HepG2 (cell line): ENCODE measurements around the gene ARHGEF11. TPM values are rescaled to one million over a fixed set of nuclear protein-coding genes. Genes with fewer than 3 reads are reported as not detected.

Experiments used
- ATAC-seq: fragments of 200-7000 bp; cut with Tn5 transposase; 3 replicates; pipeline ENCODE4 v1.9.1; 2020; ENCODE audit warnings: mild to moderate bottlenecking, moderate library complexity
- BruUV-seq: library from RNA; stranded (reverse); fragments of 400-500 nt; replicated peaks from 2 replicates; lab custom pipeline; 2021; lab: Mats Ljungman, UMichigan
- CTCF ChIA-PET: fragments of 300-600 bp; formaldehyde crosslinking; extraction: SDS; loops from one replicate; lab custom pipeline; 2021; ENCODE audit warnings: low total read pairs, inconsistent platforms, low intra/inter-chr PET ratio; lab: Yijun Ruan, JAX
- POLR2A ChIA-PET: fragments of 350-600 bp; sonication (Branson Sonifier 250); formaldehyde crosslinking; loops from one replicate; lab custom pipeline; 2020; ENCODE audit warnings: antibody characterized with exemption, inconsistent platforms; lab: Yijun Ruan, JAX
- DNase-seq: peaks from one replicate; pipeline ENCODE4 v3.0.0-alpha.2; 2015; ENCODE audit warnings: low spot score
- FAIRE-seq: peaks from 3 replicates; lab custom pipeline; 2011; peaks lifted over from hg19 to GRCh38; lab: Jason Lieb, UNC
- H2AFZ ChIP-seq: one replicate; pipeline ENCODE4 v1.6.1; 2011; ENCODE audit warnings: low read length, inconsistent platforms
- H3K27ac ChIP-seq: fragments of 300-600 bp; 3 replicates; pipeline ENCODE4 v1.8.0; 2011; ENCODE audit warnings: mixed run types, mild to moderate bottlenecking, mixed read lengths, low read length, inconsistent platforms; ENCODE audit not compliant: insufficient read depth; ENCODE audit errors: extremely low read length
- H3K27me3 ChIP-seq, 2 experiments: fragments of 200-600 bp in 1 of 2; 2 replicates in 1 of 2; 3 replicates in 1 of 2; pipeline versions ENCODE4 v1.6.0 to v1.8.0; 2011; ENCODE audit warnings: low read length in 2 of 2, mild to moderate bottlenecking in 2 of 2, moderate library complexity in 2 of 2, inconsistent platforms in 1 of 2; ENCODE audit not compliant: insufficient read depth in 2 of 2, control insufficient read depth in 1 of 2
- H3K36me3 ChIP-seq, 2 experiments: fragments of 200-600 bp in 1 of 2; replicated peaks in 1 of 2; 2 replicates in 1 of 2; 3 replicates in 1 of 2; pipeline versions ENCODE4 v1.5.1 to v1.8.0; 2011; ENCODE audit warnings: low read length in 2 of 2, inconsistent platforms in 1 of 2; ENCODE audit not compliant: insufficient read depth in 2 of 2, control insufficient read depth in 1 of 2
- H3K4me1 ChIP-seq: 2 replicates; pipeline ENCODE4 v1.5.1; 2012; ENCODE audit warnings: low read length, inconsistent platforms; ENCODE audit not compliant: insufficient read depth
- H3K4me2 ChIP-seq: 2 replicates; pipeline ENCODE4 v1.6.0; 2011; ENCODE audit warnings: low read depth, low read length, inconsistent platforms
- H3K4me3 ChIP-seq, 3 experiments: fragments of 200-600 bp in 1 of 3; sonication (generic), shearing (Covaris generic) in 1 of 3; replicated peaks in 1 of 3; 2 replicates each; pipeline ENCODE4 v1.5.1; 2011 to 2016; ENCODE audit warnings: low read length in 3 of 3, inconsistent platforms in 2 of 3, low read depth in 2 of 3, mild to moderate bottlenecking in 2 of 3, control low read depth in 1 of 3, mixed read lengths in 1 of 3; ENCODE audit not compliant: insufficient read depth in 1 of 3
- H3K79me2 ChIP-seq: one replicate; pipeline ENCODE4 v1.6.1; 2011; ENCODE audit warnings: low read length, inconsistent platforms; ENCODE audit not compliant: insufficient read depth
- H3K9ac ChIP-seq: 2 replicates; pipeline ENCODE4 v1.6.0; 2011; ENCODE audit warnings: mild to moderate bottlenecking, low read depth, low read length, inconsistent platforms; ENCODE audit not compliant: insufficient read depth
- H3K9me3 ChIP-seq: 2 replicates; pipeline ENCODE4 v1.5.1; 2012; ENCODE audit warnings: mild to moderate bottlenecking, low read length
- H4K20me1 ChIP-seq: 2 replicates; pipeline ENCODE4 v1.6.0; 2011; ENCODE audit warnings: inconsistent platforms, mild to moderate bottlenecking, low read length, moderate library complexity; ENCODE audit not compliant: insufficient read depth
- ATM ChIP-seq: fragments of 450-650 bp; IDR thresholded peaks from 2 replicates; pipeline ENCODE4 v1.7.1; 2017; ENCODE audit warnings: mild to moderate bottlenecking, borderline replicate concordance
- FOXK1 ChIP-seq: sonication (generic); formaldehyde crosslinking; IDR thresholded peaks from 2 replicates; pipeline ENCODE4 v1.4.0; 2020; ENCODE audit warnings: low read depth, missing genetic modification reagents, borderline replicate concordance
- ISL2 ChIP-seq: sonication (generic); formaldehyde crosslinking; IDR thresholded peaks from 2 replicates; pipeline ENCODE4 v1.5.0; 2020; ENCODE audit warnings: missing genetic modification reagents
- KAT7 ChIP-seq: IDR thresholded peaks from 2 replicates; pipeline ENCODE4 v1.6.1; 2018; ENCODE audit warnings: borderline replicate concordance, missing compliant biosample characterization
- MXI1 ChIP-seq: IDR thresholded peaks from 3 replicates; pipeline ENCODE4 v1.6.1; 2012; ENCODE audit warnings: low read depth, low read length, inconsistent platforms, borderline replicate concordance
- RFX3 ChIP-seq: IDR thresholded peaks from 2 replicates; pipeline ENCODE4 v1.6.1; 2016; ENCODE audit warnings: missing biosample characterization, missing genetic modification reagents
- SMC3 ChIP-seq: IDR thresholded peaks from 2 replicates; pipeline ENCODE4 v1.6.1; 2011; ENCODE audit warnings: low read length, improper control_type of control experiment
- ZNF367 ChIP-seq: sonication (generic); formaldehyde crosslinking; IDR thresholded peaks from 2 replicates; pipeline ENCODE4 v1.4.0; 2020; ENCODE audit warnings: missing genetic modification reagents, borderline replicate concordance
- ZNF562 ChIP-seq: sonication (generic); formaldehyde crosslinking; IDR thresholded peaks from 2 replicates; pipeline ENCODE4 v1.8.0; 2022; ENCODE audit warnings: missing genetic modification reagents, borderline replicate concordance
- ZNF614 ChIP-seq: IDR thresholded peaks from 2 replicates; pipeline ENCODE4 v1.6.1; 2018; ENCODE audit warnings: missing biosample characterization, missing genetic modification reagents, inconsistent platforms, borderline replicate concordance
- WGBS: methylation state at CpG from one replicate; pipeline ENCODE4 v1.1.6; 2017; ENCODE audit warnings: low lambda C conversion rate; 5-methylcytosine and 5-hydroxymethylcytosine counted together
- in situ Hi-C: cut with HindIII; loops from 2 replicates; pipeline ENCODE4 v1.10.0; 2017; ENCODE audit warnings: low pct_unique_long_range_greater_than_20kb; ENCODE audit not compliant: extremely low pct_ligation_motif_present
- intact Hi-C: fragments of 100-400 bp; cut with micrococcal nuclease; formaldehyde crosslinking; loops from one replicate; pipeline ENCODE4 v1.10.0; 2022; ENCODE audit not compliant: unreplicated experiment
- polyA plus RNA-seq, 8 experiments: library from polyadenylated mRNA; depleted of rRNA in 3 of 8; stranded (reverse) in 7 of 8; unstranded in 1 of 8; fragments of >200 nt; fragmentation: Illumina TruSeq in 4 of 8; extraction: Trizol in 4 of 8; gene quantifications; 2 replicates each; pipeline versions ENCODE4 v1.2.1 to v1.2.3, GENCODE V29; 2011 to 2016; ENCODE audit warnings: low read depth in 4 of 8, missing spikeins in 1 of 8, mixed read lengths in 1 of 8; ENCODE audit not compliant: insufficient read depth in 1 of 8
- total RNA-seq, 5 experiments: library from RNA; depleted of rRNA; stranded (reverse); fragments of >200 nt; fragmentation: Illumina TruSeq; extraction: Trizol; gene quantifications; 2 replicates each; pipeline ENCODE4 v1.2.3, GENCODE V29; 2016; ENCODE audit warnings: low read depth in 1 of 5
- TF ChIP-seq, protein P1 (sequence below): sonication (generic); formaldehyde crosslinking; conservative IDR thresholded peaks from 2 replicates; pipeline ENCODE4 v1.4.0; 2020; ENCODE audit warnings: mild to moderate bottlenecking, missing genetic modification reagents, moderate library complexity
- TF ChIP-seq, protein P2 (sequence below): sonication (generic); formaldehyde crosslinking; IDR thresholded peaks from 2 replicates; pipeline ENCODE4 v1.8.1; 2023; ENCODE audit warnings: missing genetic modification reagents, inconsistent platforms, borderline replicate concordance
- TF ChIP-seq, protein P3 (sequence below): sonication (generic); formaldehyde crosslinking; IDR thresholded peaks from 2 replicates; pipeline ENCODE4 v1.8.1; 2022; ENCODE audit warnings: low read depth, mild to moderate bottlenecking, missing genetic modification reagents
- TF ChIP-seq, protein P4 (sequence below): sonication (generic); formaldehyde crosslinking; IDR thresholded peaks from 2 replicates; pipeline ENCODE4 v1.9.0; 2022; ENCODE audit warnings: low read depth, missing genetic modification reagents

Gene ARHGEF11
- total and polyA plus RNA-seq, 2 of the 13 experiments (the other 11 are each of a cell fraction or from before 2014, with no cell fraction given): 16.5 to 21.2 TPM

DNA sequence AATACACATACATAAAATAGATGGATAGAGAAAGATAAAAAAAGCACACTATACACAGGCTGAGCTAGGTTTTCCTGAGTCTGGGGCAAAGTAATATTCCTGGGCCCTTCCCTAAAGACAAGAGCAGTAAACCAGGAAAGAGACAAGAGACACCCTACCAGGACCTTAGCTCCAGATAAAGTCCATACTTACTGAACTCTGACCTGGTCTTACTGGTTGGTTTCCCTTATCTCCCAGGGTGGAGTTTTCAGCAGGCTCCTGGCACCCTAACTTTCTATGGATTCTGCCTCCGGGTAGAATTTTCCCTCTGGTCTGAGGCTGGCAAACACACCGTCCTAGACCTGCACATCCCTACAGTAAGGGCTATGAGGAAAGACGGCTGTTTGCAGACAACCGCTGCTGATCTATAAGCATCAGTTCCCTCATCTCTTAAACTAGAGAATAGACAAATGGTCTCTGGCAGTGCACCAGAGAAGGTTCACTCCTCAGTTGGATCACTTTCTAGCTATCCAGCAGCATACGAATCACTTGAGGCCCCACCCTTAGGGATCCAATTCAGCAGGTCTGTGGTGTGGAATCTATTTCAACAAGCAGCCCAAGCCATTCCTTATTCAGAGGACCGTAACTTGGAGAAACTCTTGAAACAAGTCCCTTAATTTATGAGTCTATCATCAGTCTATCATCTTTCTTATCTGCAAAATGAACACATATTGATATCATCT is 52.0 kb downstream of the ARHGEF11 start:
- POLR2A ChIA-PET: no interaction called here
- no peak for FAIRE-seq
- no peak for TF ChIP-seq SMC3
- no peak for TF ChIP-seq RFX3 (CRISPR knock-in tag)
- TF ChIP-seq, protein P1, sequence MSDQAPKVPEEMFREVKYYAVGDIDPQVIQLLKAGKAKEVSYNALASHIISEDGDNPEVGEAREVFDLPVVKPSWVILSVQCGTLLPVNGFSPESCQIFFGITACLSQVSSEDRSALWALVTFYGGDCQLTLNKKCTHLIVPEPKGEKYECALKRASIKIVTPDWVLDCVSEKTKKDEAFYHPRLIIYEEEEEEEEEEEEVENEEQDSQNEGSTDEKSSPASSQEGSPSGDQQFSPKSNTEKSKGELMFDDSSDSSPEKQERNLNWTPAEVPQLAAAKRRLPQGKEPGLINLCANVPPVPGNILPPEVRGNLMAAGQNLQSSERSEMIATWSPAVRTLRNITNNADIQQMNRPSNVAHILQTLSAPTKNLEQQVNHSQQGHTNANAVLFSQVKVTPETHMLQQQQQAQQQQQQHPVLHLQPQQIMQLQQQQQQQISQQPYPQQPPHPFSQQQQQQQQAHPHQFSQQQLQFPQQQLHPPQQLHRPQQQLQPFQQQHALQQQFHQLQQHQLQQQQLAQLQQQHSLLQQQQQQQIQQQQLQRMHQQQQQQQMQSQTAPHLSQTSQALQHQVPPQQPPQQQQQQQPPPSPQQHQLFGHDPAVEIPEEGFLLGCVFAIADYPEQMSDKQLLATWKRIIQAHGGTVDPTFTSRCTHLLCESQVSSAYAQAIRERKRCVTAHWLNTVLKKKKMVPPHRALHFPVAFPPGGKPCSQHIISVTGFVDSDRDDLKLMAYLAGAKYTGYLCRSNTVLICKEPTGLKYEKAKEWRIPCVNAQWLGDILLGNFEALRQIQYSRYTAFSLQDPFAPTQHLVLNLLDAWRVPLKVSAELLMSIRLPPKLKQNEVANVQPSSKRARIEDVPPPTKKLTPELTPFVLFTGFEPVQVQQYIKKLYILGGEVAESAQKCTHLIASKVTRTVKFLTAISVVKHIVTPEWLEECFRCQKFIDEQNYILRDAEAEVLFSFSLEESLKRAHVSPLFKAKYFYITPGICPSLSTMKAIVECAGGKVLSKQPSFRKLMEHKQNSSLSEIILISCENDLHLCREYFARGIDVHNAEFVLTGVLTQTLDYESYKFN (CRISPR knock-in tag): no peak
- no peak for TF ChIP-seq FOXK1 (CRISPR knock-in tag)
- no peak for TF ChIP-seq MXI1
- no peak for TF ChIP-seq ISL2 (CRISPR knock-in tag)
- TF ChIP-seq KAT7 (CRISPR knock-in tag): no peak
- TF ChIP-seq, protein P2, sequence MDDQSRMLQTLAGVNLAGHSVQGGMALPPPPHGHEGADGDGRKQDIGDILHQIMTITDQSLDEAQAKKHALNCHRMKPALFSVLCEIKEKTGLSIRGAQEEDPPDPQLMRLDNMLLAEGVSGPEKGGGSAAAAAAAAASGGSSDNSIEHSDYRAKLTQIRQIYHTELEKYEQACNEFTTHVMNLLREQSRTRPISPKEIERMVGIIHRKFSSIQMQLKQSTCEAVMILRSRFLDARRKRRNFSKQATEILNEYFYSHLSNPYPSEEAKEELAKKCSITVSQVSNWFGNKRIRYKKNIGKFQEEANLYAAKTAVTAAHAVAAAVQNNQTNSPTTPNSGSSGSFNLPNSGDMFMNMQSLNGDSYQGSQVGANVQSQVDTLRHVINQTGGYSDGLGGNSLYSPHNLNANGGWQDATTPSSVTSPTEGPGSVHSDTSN (CRISPR knock-in tag): no peak
- no peak for TF ChIP-seq ZNF562 (CRISPR knock-in tag)
- TF ChIP-seq, protein P3, sequence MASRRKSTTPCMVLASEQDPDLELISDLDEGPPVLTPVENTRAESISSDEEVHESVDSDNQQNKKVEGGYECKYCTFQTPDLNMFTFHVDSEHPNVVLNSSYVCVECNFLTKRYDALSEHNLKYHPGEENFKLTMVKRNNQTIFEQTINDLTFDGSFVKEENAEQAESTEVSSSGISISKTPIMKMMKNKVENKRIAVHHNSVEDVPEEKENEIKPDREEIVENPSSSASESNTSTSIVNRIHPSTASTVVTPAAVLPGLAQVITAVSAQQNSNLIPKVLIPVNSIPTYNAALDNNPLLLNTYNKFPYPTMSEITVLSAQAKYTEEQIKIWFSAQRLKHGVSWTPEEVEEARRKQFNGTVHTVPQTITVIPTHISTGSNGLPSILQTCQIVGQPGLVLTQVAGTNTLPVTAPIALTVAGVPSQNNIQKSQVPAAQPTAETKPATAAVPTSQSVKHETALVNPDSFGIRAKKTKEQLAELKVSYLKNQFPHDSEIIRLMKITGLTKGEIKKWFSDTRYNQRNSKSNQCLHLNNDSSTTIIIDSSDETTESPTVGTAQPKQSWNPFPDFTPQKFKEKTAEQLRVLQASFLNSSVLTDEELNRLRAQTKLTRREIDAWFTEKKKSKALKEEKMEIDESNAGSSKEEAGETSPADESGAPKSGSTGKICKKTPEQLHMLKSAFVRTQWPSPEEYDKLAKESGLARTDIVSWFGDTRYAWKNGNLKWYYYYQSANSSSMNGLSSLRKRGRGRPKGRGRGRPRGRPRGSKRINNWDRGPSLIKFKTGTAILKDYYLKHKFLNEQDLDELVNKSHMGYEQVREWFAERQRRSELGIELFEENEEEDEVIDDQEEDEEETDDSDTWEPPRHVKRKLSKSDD (CRISPR knock-in tag): no peak
- TF ChIP-seq, protein P4, sequence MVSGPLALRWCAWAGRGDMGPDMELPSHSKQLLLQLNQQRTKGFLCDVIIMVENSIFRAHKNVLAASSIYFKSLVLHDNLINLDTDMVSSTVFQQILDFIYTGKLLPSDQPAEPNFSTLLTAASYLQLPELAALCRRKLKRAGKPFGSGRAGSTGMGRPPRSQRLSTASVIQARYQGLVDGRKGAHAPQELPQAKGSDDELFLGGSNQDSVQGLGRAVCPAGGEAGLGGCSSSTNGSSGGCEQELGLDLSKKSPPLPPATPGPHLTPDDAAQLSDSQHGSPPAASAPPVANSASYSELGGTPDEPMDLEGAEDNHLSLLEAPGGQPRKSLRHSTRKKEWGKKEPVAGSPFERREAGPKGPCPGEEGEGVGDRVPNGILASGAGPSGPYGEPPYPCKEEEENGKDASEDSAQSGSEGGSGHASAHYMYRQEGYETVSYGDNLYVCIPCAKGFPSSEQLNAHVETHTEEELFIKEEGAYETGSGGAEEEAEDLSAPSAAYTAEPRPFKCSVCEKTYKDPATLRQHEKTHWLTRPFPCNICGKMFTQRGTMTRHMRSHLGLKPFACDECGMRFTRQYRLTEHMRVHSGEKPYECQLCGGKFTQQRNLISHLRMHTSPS: no peak
- TF ChIP-seq ZNF367 (CRISPR knock-in tag): no peak
- no peak for TF ChIP-seq ATM
- TF ChIP-seq ZNF614: no peak

More for the DNA sequence above, 52.0 kb downstream of the ARHGEF11 start:
- no peaks in the 10 kb centered on the region for H3K27me3 ChIP-seq
- H2AFZ ChIP-seq: no peak overlapping the region
- no peak overlapping the region for H3K4me2 ChIP-seq
- CTCF ChIA-PET: no interaction called here
- DNase-seq (no peak), ATAC-seq (no peak)
- no TSS peak for BruUV-seq
- in situ Hi-C loops (no loop called here), intact Hi-C loops (no loop called here)
- H3K9me3 ChIP-seq: no peaks in the 10 kb centered on the region
- H4K20me1 ChIP-seq: no peaks in the 10 kb centered on the region
- peaks cover 1 to 8% of the 10 kb centered on the region in 2 experiments; a peak in 3 of 5 replicates for H3K36me3 ChIP-seq
- no peaks in the 10 kb centered on the region for H3K79me2 ChIP-seq
- H3K4me3 ChIP-seq: no peak overlapping the region
- no peak overlapping the region for H3K9ac ChIP-seq
- WGBS: 91% methylated on average over 6 of the region's 6 CpGs
- peaks cover 7% of the 10 kb centered on the region for H3K4me1 ChIP-seq
- H3K27ac ChIP-seq: no peak overlapping the region
